GM23338 (cell line): ENCODE measurements around the gene SFMBT2.

Experiments used
- CREB1 ChIP-seq: fragments of 250-450 bp; sonication (Bioruptor Pico); IDR thresholded peaks from 2 replicates; pipeline ENCODE4 v1.5.0; 2020; ENCODE audit warnings: low read depth, mild to moderate bottlenecking, moderate library complexity
- JUNB ChIP-seq: IDR thresholded peaks from one replicate; pipeline ENCODE4 v1.6.1; 2016; ENCODE audit warnings: antibody characterized with exemption; ENCODE audit not compliant: unreplicated experiment
- POLR2AphosphoS5 ChIP-seq: IDR thresholded peaks from 2 replicates; pipeline ENCODE4 v1.6.1; 2016; ENCODE audit warnings: antibody characterized with exemption, low read depth
- REST ChIP-seq: IDR thresholded peaks from one replicate; pipeline ENCODE4 v1.6.1; 2018; ENCODE audit warnings: antibody characterized with exemption; ENCODE audit not compliant: unreplicated experiment
- TF ChIP-seq, protein P1 (sequence below), 2 experiments: fragments of 200-600 bp in 1 of 2; sonication (generic) in 1 of 2; conservative IDR thresholded peaks; 2 replicates each; pipeline versions ENCODE4 v1.5.1 to v1.6.1; 2016 to 2017; ENCODE audit warnings: antibody characterized with exemption in 2 of 2, low read depth in 2 of 2, mild to moderate bottlenecking in 2 of 2, moderate library complexity in 1 of 2

DNA sequence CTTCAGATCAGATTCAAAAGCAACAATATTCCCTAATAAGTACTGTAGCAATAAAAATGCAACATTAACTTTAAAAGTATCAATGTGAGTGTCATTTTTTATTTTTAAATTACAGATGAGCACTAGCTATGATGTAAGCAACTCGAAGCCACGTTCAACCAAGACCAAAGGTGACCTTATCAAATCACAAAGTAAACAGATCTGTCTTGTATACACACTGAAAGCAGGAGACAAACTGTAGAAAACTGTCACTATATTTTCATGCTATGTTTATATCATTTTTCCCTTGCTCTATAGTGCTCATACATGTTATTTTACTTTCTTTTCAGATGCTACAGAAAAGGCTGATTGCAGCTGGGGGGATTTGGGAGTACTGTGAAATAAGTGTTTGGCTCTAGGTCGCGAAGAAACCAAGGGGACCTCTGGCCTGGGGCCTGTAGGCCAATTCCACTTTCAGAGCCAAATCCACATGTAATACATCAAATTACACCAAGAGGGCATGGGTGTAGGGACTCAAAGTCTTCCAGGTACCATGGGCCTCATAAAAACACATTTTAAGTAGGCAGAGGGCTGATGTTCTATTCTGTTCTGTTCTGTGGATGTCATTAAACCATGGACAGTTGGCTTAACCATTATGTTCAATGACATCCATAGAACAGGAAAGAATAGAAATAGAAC lies 245.2 kb downstream of the SFMBT2 start:
- TF ChIP-seq, protein P1, sequence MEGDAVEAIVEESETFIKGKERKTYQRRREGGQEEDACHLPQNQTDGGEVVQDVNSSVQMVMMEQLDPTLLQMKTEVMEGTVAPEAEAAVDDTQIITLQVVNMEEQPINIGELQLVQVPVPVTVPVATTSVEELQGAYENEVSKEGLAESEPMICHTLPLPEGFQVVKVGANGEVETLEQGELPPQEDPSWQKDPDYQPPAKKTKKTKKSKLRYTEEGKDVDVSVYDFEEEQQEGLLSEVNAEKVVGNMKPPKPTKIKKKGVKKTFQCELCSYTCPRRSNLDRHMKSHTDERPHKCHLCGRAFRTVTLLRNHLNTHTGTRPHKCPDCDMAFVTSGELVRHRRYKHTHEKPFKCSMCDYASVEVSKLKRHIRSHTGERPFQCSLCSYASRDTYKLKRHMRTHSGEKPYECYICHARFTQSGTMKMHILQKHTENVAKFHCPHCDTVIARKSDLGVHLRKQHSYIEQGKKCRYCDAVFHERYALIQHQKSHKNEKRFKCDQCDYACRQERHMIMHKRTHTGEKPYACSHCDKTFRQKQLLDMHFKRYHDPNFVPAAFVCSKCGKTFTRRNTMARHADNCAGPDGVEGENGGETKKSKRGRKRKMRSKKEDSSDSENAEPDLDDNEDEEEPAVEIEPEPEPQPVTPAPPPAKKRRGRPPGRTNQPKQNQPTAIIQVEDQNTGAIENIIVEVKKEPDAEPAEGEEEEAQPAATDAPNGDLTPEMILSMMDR (conservative IDR thresholded peaks at IDR 0.05; ENCODE audit: low read depth in 2 of 2): no peak
- TF ChIP-seq JUNB (no peak), POLR2AphosphoS5 (no peak), REST (no peak), CREB1 (CRISPR knock-in tag) (no peak)
